Measurements from ENCODE around the gene CLPTM1L.

- TF ChIP-seq POLR2AphosphoS5 (IDR thresholded peaks at IDR 0.05; ENCODE audit: borderline replicate concordance, low read depth, low read length) (no peak), EZH2 (IDR thresholded peaks at IDR 0.05) (no peak), FOXP2 (optimal IDR thresholded peaks at IDR 0.05; ENCODE audit: control extremely low read depth, extremely low read length, insufficient read depth) (no peak)
These were observed 3.0 kb downstream of the CLPTM1L start for GRCh38 chr5:1341863-1342262.
